Fibroblast of villous mesenchyme (primary cell): Measurements from ENCODE around the gene CMIP. TPM values are rescaled to one million over a fixed set of nuclear protein-coding genes. Genes with fewer than 3 reads are reported as not detected.

Experiments used
- DNase-seq: peaks from one replicate; pipeline ENCODE4 v3.0.0-alpha.2; 2010; ENCODE audit warnings: low read depth
- H3K4me3 ChIP-seq: 2 replicates; pipeline ENCODE4 v1.5.1; 2011; ENCODE audit warnings: low read depth, mild to moderate bottlenecking, low read length
- CTCF ChIP-seq: IDR thresholded peaks from 2 replicates; pipeline ENCODE4 v1.5.1; 2012; ENCODE audit warnings: low read depth, mild to moderate bottlenecking, low read length; ENCODE audit not compliant: insufficient read depth
- total RNA-seq: library from RNA; depleted of rRNA; stranded (reverse); fragments of >200 nt; gene quantifications from 2 replicates; pipeline ENCODE4 v1.2.3, GENCODE V29; 2012

Gene CMIP
- total RNA-seq, 1 donor, result 7.8 TPM

- no peak overlapping the region for H3K4me3 ChIP-seq
- no peak for TF ChIP-seq CTCF
- DNase-seq, result no peak
These were observed 196.9 kb downstream of the CMIP start for GRCh38 chr16:81641395-81642106.

GRCh38 chr16:81642107-81642436 lies 197.5 kb downstream of the CMIP start:
- no peak overlapping the region for H3K4me3 ChIP-seq
- TF ChIP-seq CTCF, result no peak
- no peak for DNase-seq

GRCh38 chr16:81642943-81643342 lies 198.3 kb downstream of the CMIP start:
- no peak overlapping the region for H3K4me3 ChIP-seq
- TF ChIP-seq CTCF, result no peak
- DNase-seq, result no peak

- H3K4me3 ChIP-seq, result no peak overlapping the region
- DNase-seq, result peak; percentile 80
- no peak for TF ChIP-seq CTCF
These were observed 200.7 kb downstream of the CMIP start for GRCh38 chr16:81645266-81645694.

- DNase-seq, result no peak
- TF ChIP-seq CTCF, result no peak
- H3K4me3 ChIP-seq, result no peak overlapping the region
These were observed 201.3 kb downstream of the CMIP start for GRCh38 chr16:81645925-81646324.

GRCh38 chr16:81646561-81646960 lies 202.0 kb downstream of the CMIP start:
- TF ChIP-seq CTCF, result no peak
- peak; percentile 33 for DNase-seq
- H3K4me3 ChIP-seq, result no peak overlapping the region

- H3K4me3 ChIP-seq, result no peak overlapping the region
- no peak for DNase-seq
- no peak for TF ChIP-seq CTCF
These were observed 202.9 kb downstream of the CMIP start for GRCh38 chr16:81647527-81647926.
